ENCODE data around the gene CCN2.

The CCN2 gene

DNA sequence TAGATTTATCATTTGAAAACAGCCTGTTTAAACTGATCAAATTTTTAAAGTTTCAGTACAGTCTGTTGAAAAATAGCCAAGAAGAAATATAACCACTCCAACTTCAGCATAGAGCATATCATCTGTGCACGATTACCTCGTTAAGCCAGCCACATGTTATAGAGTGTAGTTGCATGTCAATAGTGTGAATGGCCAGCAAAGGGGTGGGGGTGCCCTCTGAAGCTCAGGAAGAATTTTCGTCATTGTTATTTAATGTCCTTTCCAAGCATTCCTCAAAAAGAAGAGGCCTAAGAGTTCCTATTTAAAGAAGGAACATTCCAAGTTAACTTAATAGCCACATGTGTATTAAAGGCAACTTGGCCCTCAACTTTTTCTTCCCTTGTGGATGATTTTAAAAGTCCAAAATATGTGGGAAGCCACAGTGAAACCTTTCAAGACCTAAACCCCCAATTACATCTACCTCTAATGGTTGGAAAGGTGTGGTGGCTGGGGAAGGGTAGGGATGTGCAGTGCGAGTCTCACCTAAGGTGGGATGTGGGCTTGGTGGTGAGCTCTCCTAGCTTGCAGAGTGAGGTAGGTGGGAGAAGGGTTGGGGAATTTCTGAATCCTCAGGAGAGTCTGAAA, 1.8 kb upstream of the CCN2 start:
- TF ChIP-seq, protein P1, sequence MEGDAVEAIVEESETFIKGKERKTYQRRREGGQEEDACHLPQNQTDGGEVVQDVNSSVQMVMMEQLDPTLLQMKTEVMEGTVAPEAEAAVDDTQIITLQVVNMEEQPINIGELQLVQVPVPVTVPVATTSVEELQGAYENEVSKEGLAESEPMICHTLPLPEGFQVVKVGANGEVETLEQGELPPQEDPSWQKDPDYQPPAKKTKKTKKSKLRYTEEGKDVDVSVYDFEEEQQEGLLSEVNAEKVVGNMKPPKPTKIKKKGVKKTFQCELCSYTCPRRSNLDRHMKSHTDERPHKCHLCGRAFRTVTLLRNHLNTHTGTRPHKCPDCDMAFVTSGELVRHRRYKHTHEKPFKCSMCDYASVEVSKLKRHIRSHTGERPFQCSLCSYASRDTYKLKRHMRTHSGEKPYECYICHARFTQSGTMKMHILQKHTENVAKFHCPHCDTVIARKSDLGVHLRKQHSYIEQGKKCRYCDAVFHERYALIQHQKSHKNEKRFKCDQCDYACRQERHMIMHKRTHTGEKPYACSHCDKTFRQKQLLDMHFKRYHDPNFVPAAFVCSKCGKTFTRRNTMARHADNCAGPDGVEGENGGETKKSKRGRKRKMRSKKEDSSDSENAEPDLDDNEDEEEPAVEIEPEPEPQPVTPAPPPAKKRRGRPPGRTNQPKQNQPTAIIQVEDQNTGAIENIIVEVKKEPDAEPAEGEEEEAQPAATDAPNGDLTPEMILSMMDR (conservative IDR thresholded peaks at IDR 0.05): no peak
- no peak overlapping the region for H3K27ac ChIP-seq

DNA sequence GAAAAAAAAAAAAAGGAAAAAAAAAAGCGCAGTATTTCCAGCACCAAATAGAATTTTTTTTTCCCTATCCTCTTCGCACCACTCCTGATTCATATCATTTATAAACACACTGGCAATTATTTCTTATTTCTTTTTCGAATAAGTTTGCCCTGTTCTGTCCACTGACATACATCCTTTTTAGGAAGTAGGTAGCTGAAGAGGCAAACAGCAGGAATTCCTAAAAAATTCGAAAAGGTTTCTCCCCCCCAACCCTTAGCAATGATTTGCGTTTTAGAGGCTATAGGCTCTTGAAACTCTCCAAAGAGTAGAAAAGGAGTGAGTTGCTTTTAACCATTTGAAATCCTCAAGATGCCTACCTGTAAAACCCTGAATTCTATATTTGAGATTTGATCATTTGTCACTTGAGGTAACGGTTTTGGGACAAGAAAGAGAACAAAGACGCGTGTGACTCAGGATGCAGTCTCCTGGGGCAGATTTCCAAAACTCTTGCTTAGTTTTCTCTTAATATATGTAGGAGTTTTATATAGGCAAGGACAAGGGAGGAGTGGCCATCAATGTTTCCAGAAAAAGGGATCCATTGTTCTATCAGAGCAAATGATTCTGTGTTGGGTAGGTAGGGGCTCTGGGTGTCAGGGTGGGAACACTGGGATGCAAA, 531 bp upstream of the CCN2 start:
- TF ChIP-seq, protein P1 (conservative IDR thresholded peaks at IDR 0.05): no peak
- no peak overlapping the region for H3K27ac ChIP-seq

DNA sequence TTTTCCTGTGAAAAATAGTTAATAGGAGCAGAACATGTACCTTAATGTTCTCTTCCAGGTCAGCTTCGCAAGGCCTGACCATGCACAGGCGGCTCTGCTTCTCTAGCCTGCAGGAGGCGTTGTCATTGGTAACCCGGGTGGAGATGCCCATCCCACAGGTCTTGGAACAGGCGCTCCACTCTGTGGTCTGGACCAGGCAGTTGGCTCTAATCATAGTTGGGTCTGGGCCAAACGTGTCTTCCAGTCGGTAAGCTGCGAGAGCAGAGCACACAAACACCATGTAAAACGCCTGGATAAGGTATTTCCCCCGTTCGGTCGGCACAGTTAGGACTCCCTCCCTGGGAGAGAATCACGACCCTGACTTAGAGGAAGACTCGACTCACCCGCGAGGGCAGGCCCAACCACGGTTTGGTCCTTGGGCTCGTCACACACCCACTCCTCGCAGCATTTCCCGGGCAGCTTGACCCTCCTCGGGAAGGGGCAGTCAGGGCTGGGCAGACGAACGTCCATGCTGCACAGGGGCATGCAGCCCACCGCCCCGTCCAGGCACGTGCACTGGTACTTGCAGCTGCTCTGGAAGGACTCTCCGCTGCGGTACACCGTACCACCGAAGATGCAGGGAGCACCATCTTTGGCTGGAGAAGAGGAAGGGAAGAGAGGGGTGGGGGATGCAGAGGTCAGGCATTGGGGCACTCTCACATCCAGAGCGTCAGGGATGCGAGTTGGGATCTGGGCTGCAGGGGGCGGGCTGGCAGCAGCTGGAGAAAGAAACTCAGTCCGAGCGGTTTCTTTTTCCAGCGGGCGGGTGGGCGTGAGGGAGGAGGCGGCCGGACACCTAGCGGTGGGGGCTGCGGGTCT, 1.0 kb downstream of the CCN2 start:
- TF ChIP-seq, protein P1 (conservative IDR thresholded peaks at IDR 0.05): peak; percentile 71
- peak overlapping the region; percentile 22 for H3K27ac ChIP-seq

DNA sequence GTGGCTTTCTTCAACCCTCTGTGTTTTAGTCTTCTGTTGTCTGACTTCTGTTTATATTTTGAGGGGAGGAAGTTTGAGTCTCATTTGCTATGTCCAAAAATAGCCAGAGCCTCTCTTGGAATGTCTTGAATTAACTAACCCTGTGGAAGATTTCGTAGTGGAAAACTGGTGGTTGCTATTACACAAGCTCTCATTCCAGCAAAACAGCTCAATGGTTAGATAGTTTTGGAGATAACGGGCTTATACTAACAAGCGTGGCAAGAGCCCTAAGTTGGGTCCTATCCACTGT, 1.6 kb downstream of the CCN2 start:
- TF ChIP-seq, protein P1 (conservative IDR thresholded peaks at IDR 0.05): no peak
- H3K27ac ChIP-seq: no peak overlapping the region

DNA sequence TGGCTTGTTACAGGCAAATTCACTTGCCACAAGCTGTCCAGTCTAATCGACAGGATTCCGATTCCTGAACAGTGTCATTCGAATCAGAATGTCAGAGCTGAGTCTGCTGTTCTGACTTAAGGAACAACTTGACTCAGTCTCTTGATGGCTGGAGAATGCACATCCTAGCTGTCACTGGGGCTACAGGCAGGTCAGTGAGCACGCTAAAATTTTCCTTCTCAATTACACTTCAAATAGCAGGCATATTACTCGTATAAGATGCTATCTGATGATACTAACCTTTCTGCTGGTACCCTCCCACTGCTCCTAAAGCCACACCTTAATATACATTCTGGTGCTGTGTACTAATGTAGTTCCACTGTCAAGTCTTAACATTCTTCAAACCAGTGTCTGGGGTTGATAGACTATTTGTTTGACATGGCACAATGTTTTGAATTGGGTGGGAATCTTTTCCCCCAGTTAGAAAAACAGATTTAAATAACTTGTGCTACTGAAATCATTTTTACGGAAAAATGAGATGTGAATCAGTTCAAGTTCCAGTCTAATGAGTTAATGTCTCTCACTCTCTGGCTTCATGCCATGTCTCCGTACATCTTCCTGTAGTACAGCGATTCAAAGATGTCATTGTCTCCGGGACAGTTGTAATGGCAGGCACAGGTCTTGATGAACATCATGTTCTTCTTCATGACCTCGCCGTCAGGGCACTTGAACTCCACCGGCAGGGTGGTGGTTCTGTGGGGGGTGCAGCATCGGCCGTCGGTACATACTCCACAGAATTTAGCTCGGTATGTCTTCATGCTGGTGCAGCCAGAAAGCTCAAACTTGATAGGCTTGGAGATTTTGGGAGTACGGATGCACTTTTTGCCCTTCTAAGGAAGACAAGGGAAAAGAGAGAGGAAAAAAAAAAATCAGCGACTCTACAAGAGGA, 2.2 kb downstream of the CCN2 start:
- TF ChIP-seq, protein P1 (conservative IDR thresholded peaks at IDR 0.05): no peak
- no peak overlapping the region for H3K27ac ChIP-seq

DNA sequence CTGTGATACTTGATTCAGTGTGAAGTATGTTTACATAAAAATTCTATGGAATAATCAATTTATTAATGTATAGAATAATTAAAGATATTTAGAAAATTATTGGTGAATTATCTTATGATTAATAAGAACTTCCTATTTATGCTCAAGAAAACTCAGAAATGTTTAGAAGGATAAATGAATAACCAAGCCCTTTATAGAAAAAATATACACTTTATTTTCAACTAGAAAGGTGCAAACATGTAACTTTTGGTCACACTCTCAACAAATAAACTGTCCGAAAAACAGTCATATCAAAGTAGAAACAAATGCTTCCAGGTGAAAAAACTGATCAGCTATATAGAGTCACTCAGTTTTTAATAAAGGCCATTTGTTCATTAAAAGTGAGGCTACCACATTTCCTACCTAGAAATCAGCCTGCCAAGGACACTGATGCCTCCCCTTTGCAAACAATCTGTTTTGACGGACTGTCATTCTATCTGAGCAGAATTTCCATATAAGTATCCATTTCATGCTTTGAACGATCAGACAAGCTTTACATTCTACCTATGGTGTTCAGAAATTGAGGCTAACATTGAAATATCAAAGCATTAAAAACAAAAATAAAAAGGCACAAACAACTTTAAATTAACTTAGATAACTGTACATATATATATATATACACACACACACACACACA, 3.0 kb downstream of the CCN2 start:
- TF ChIP-seq, protein P1 (conservative IDR thresholded peaks at IDR 0.05): no peak
- no peak overlapping the region for H3K27ac ChIP-seq
